Large intestine (tissue), 3 donors: ENCODE data around the gene WBP1L. TPM values are rescaled to one million over a fixed set of nuclear protein-coding genes. Genes with fewer than 3 reads are reported as not detected.
A peak's percentile ranks its signal among the peaks of the same experiment; 100 is the strongest.
"Not testable (repeated sequence)": the region's sequence is repeated elsewhere in the genome, so short reads cannot be mapped to it uniquely, and the experiment has no call there.

Source experiments
- DNase-seq, 2 donors: peaks; one replicate each; pipeline versions ENCODE4 v3.0.0 to v3.0.0-alpha.2; 2013
- H3K27ac ChIP-seq: one replicate; pipeline ENCODE4 v1.5.1; 2013; ENCODE audit warnings: low read length
- H3K27me3 ChIP-seq: 2 replicates; pipeline ENCODE4 v1.6.1; 2013; ENCODE audit warnings: low read length; ENCODE audit not compliant: control insufficient read depth, insufficient read depth
- H3K36me3 ChIP-seq: 2 replicates; pipeline ENCODE4 v1.6.1; 2013; ENCODE audit warnings: low read length; ENCODE audit not compliant: control insufficient read depth, insufficient read depth
- H3K4me1 ChIP-seq: one replicate; pipeline ENCODE4 v1.6.1; 2013; ENCODE audit warnings: low read length; ENCODE audit not compliant: control insufficient read depth, insufficient read depth
- H3K4me3 ChIP-seq: one replicate; pipeline ENCODE4 v1.5.1; 2013; ENCODE audit warnings: low read length
- H3K9me3 ChIP-seq: one replicate; pipeline ENCODE4 v1.6.1; 2013; ENCODE audit warnings: mild to moderate bottlenecking, low read depth, low read length, moderate library complexity; ENCODE audit not compliant: control insufficient read depth
- WGBS: methylation state at CpG from one replicate; pipeline ENCODE4 v1.1.5; 2013; ENCODE audit warnings: low lambda C conversion rate; ENCODE audit not compliant: insufficient coverage; 5-methylcytosine and 5-hydroxymethylcytosine counted together
- polyA plus RNA-seq: library from polyadenylated mRNA; unstranded; fragments of 120-200 nt; gene quantifications from one replicate; pipeline ENCODE4 v1.2.1, GENCODE V29; 2013

Gene WBP1L
- polyA plus RNA-seq, 1 donor = 34.6 TPM

DNA sequence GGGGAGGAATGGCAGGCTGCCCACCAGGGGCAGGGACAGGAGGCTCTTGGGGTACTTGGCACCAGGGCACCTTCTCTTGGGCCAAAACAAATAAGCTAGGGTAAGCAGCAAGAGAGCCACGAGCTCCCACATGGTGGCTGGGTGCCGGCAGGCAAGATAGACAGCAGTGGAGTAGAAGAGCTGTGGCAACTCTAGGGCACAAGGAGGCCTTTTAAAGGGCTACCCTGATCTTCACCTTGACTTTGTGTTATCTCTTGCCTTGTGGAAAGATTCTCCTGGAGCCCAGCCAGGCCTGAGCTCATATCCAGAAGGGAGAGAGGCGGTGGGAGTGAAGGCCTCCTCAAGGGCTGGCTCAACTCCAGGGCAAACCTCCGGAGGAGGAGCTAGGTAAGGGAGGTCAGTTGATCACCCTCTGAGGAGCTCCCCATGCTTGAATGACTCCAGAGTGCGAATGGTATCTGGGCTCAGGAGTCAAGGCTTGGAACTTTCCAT lies 93.5 kb downstream of the WBP1L start, which contains the start of gene CYP17A1:
CYP17A1 (minus strand) TSS at position 184 of the 492 bp plus-strand sequence; CDS start at position 132, 52 bp downstream.
- no CpG with 5 or more reads among the region's 5 CpGs for WGBS
- no peak within 1 kb of the TSS for H3K4me3 ChIP-seq
- peaks cover 12% of the 10 kb centered on the region for H3K9me3 ChIP-seq
- H3K27me3 ChIP-seq = peaks cover 5% of the 10 kb centered on the region
- H3K4me1 ChIP-seq = peaks cover 2% of the 10 kb centered on the region
- H3K27ac ChIP-seq = no peak within 1 kb of the TSS
- no peak for DNase-seq
- H3K36me3 ChIP-seq = no peaks in the 10 kb centered on the region

- DNase-seq, H3K27ac ChIP-seq, H3K4me1 ChIP-seq, H3K4me3 ChIP-seq, H3K36me3 ChIP-seq, H3K27me3 ChIP-seq: not testable (repeated sequence)
- peaks cover 12% of the 10 kb centered on the region for H3K9me3 ChIP-seq
- WGBS = no CpG with 5 or more reads among the region's 9 CpGs
These were observed 94.7 kb downstream of the WBP1L start for GRCh38 chr10:102838276-102838927.

DNA sequence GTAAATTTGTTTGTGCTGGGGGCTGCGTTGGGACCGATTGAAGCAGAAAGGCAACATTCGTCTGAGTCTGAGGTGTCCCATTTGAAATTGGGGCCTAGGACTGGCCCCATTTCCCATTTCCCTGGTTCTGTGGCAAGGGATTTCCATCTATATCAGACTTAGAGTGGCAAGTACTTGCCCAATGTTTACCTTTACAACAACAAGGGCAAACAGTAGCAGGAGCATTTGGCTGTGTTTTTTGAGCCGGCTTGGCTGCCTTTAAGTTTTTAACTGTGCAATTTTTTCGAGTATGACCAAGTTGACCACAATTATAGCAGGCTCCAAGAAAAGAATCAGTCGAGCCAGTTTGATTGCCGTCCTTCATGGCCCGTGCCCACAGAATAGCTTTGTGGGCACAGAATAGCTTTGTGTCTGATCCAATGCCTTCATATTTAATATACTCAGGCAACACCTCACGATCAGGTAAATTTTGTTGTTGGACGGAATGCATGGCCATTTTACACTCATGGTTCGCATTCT lies 98.1 kb downstream of the WBP1L start:
- H3K27ac ChIP-seq = no peak overlapping the region
- H3K4me1 ChIP-seq = no peaks in the 10 kb centered on the region
- H3K9me3 ChIP-seq = peaks cover 16% of the 10 kb centered on the region
- no peaks in the 10 kb centered on the region for H3K36me3 ChIP-seq
- no peak for DNase-seq
- WGBS = 79% methylated on average over 4 of the region's 11 CpGs
- peaks cover 5% of the 10 kb centered on the region for H3K27me3 ChIP-seq
- H3K4me3 ChIP-seq = no peak overlapping the region

GRCh38 chr10:102843139-102843538 lies 99.4 kb downstream of the WBP1L start:
- not testable (repeated sequence) for H3K27me3 ChIP-seq, H3K36me3 ChIP-seq, H3K27ac ChIP-seq, H3K4me3 ChIP-seq, DNase-seq, H3K4me1 ChIP-seq, H3K9me3 ChIP-seq
- no CpG with 5 or more reads among the region's 8 CpGs for WGBS

DNA sequence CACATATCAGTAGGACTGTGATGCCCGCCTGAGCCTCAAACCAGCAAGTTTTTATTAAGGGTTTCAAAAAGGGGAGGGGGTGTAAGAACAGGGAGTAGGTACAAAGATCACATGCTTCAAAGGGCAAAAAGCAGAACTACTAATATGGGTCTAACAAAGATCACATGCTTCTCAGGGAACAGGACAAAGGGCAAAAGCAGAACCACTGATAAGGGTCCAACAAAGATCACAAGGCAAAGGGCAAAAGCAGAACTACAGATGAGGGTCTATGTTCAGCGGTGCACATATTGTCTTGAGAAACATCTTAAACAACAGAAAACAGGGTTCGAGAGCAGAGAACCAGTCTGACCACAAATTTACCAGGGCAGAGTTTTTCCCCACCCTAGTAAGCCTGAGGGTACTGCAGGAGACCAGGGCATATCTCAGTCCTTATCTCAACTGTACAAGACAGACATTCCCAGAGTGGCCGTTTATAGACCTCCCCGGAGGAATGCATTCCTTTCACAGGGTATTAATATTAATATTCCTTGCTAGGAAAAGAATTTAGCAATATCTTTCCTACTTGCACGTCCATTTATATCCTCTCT lies 100.5 kb downstream of the WBP1L start:
- H3K4me1 ChIP-seq, H3K27me3 ChIP-seq, DNase-seq, H3K9me3 ChIP-seq, H3K27ac ChIP-seq, H3K36me3 ChIP-seq, H3K4me3 ChIP-seq: not testable (repeated sequence)
- WGBS = no CpG with 5 or more reads among the region's 6 CpGs

DNA sequence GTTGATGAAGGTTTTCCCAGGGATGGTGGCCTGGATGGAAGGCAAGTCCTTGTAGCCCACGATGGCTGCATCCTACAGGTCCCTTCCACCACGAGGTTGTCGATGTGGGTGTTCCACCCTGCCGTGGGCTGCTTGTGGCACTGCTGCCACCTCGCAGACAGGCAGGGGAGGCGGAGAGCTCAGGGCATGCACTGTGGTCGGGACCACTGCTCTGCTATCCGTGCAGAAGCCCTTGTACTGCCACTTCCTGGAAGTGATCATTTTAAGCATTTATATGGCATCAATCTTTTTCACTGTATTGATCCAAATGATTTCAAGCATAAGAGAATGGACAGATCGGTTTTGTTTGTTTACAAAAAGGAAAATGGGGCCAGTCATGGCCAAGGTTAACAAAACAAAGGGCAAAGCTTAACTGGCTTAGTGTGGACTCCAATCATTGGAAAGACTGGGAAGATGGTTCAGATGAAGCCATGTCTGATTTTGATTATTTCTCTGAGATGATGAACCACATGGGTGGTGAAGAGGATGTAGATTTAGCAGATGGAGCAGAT lies 101.7 kb downstream of the WBP1L start:
- no peaks in the 10 kb centered on the region for H3K36me3 ChIP-seq
- no peak for DNase-seq
- no CpG with 5 or more reads among the region's 9 CpGs for WGBS
- H3K4me1 ChIP-seq = no peaks in the 10 kb centered on the region
- peaks cover 5% of the 10 kb centered on the region for H3K27me3 ChIP-seq
- H3K4me3 ChIP-seq = no peak overlapping the region
- no peak overlapping the region for H3K27ac ChIP-seq
- H3K9me3 ChIP-seq = peaks cover 3% of the 10 kb centered on the region

GRCh38 chr10:102850025-102850518 lies 106.3 kb downstream of the WBP1L start:
- Histone ChIP-seq H3K36me3 (no peaks in the 10 kb centered on the region), H3K9me3 (peaks cover 3% of the 10 kb centered on the region), H3K4me1 (no peaks in the 10 kb centered on the region), H3K27ac (no peak overlapping the region), H3K27me3 (no peaks in the 10 kb centered on the region), H3K4me3 (no peak overlapping the region)
- WGBS = 83% methylated on average over 1 of the region's 9 CpGs
- peak in 1 of 2 donors; percentile 30 for DNase-seq

- not testable (repeated sequence) for H3K9me3 ChIP-seq, H3K27ac ChIP-seq, H3K4me1 ChIP-seq, DNase-seq, H3K4me3 ChIP-seq, H3K27me3 ChIP-seq, H3K36me3 ChIP-seq
- 89% methylated on average over 3 of the region's 7 CpGs for WGBS
These were observed 109.5 kb downstream of the WBP1L start for GRCh38 chr10:102853237-102853636.

GRCh38 chr10:102855731-102856436 lies 112.1 kb downstream of the WBP1L start:
- H3K4me1 ChIP-seq, H3K9me3 ChIP-seq, H3K36me3 ChIP-seq, H3K27ac ChIP-seq, H3K4me3 ChIP-seq, DNase-seq, H3K27me3 ChIP-seq: not testable (repeated sequence)
- 100% methylated on average over 2 of the region's 11 CpGs for WGBS

DNA sequence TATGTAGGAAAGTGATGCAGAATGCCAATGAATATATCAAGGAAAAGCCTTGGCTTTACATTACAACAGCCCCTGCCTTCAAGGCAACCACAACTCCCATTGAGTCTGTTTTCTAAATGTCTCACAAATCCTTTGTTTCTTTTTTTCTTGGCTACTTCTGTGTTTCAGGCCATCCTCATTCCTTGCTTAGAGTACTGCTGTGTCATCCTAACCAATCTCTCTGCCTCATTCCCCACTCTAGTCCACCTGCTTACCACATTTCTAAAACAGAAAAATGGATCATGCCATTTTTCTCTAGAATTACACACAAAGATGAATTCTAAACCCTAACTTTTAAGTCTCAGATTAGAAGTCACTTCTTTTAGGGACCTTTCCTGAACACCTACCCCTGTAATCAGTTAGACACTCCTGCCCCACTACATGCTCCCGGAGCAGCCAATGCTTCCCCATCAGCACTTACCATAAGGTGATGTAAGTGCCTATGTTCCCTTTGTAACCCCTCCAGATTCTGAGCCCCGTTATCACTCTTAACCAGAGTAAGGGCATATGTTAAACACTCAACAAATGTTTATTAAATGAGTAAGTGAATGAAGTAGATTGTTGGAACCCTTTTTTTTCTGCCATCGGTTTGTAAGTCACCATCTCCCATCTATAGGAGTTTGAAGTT lies 113.1 kb downstream of the WBP1L start:
- no peaks in the 10 kb centered on the region for H3K9me3 ChIP-seq
- H3K4me3 ChIP-seq = no peak overlapping the region
- no peak for DNase-seq
- H3K27me3 ChIP-seq = no peaks in the 10 kb centered on the region
- H3K27ac ChIP-seq = no peak overlapping the region
- H3K36me3 ChIP-seq = peaks cover 7% of the 10 kb centered on the region
- WGBS = no CpG with 5 or more reads among the region's 3 CpGs
- peaks cover 3% of the 10 kb centered on the region for H3K4me1 ChIP-seq
